HL-60/S4 (cell line): ENCODE results near the gene OR2K2.
"Not testable (repeated sequence)": the region's sequence is repeated elsewhere in the genome, so short reads cannot be mapped to it uniquely, and the experiment has no call there.

Experiments used
- in situ Hi-C: fragments of 300-500 bp; cut with MboI; formaldehyde crosslinking; loops from 2 replicates; pipeline ENCODE4 v1.14.3; 2022; ENCODE audit warnings: low sequenced_read_pairs

The OR2K2 gene

GRCh38 chr9:111330124-111330523 is at the start of gene OR2K2:
OR2K2 (minus strand) TSS chr9:111330224; CDS start chr9:111328433, 1,791 bp downstream.
- in situ Hi-C loops, result no loop called here

GRCh38 chr9:111375817-111376564 is 46.0 kb upstream of the OR2K2 start:
- in situ Hi-C loops, result no loop called here

- in situ Hi-C loops, result no loop called here
These were observed 45.0 kb upstream of the OR2K2 start for GRCh38 chr9:111375062-111375461.

GRCh38 chr9:111372297-111372696 is 42.3 kb upstream of the OR2K2 start:
- in situ Hi-C loops, result no loop called here

GRCh38 chr9:111366978-111367377 is 37.0 kb upstream of the OR2K2 start:
- in situ Hi-C loops, result no loop called here

GRCh38 chr9:111362526-111362925 is 32.5 kb upstream of the OR2K2 start:
- in situ Hi-C loops, result no loop called here

GRCh38 chr9:111360881-111361280 is 30.9 kb upstream of the OR2K2 start:
- in situ Hi-C loops, result no loop called here

- in situ Hi-C loops, result no loop called here
These were observed 26.6 kb upstream of the OR2K2 start for GRCh38 chr9:111356481-111357244.

- in situ Hi-C loops, result no loop called here
These were observed 22.5 kb upstream of the OR2K2 start for GRCh38 chr9:111352545-111352944.

GRCh38 chr9:111350556-111350955 is 20.5 kb upstream of the OR2K2 start:
- in situ Hi-C loops, result no loop called here

- in situ Hi-C loops, result no loop called here
These were observed 19.7 kb upstream of the OR2K2 start for GRCh38 chr9:111349766-111350165.

GRCh38 chr9:111348821-111349271 is 18.8 kb upstream of the OR2K2 start:
- in situ Hi-C loops, result no loop called here

GRCh38 chr9:111334318-111334863 is 4.4 kb upstream of the OR2K2 start:
- in situ Hi-C loops, result not testable (repeated sequence)

- in situ Hi-C loops, result no loop called here
These were observed 9.4 kb downstream of the OR2K2 start for GRCh38 chr9:111320631-111321030.

GRCh38 chr9:111316796-111317195 is 13.2 kb downstream of the OR2K2 start:
- in situ Hi-C loops, result no loop called here

GRCh38 chr9:111305914-111306313 is 24.1 kb downstream of the OR2K2 start:
- in situ Hi-C loops, result no loop called here

GRCh38 chr9:111304000-111304399 is 26.0 kb downstream of the OR2K2 start:
- in situ Hi-C loops, result not testable (repeated sequence)

- in situ Hi-C loops, result no loop called here
These were observed 28.8 kb downstream of the OR2K2 start for GRCh38 chr9:111301195-111301594.

- in situ Hi-C loops, result no loop called here
These were observed 29.8 kb downstream of the OR2K2 start for GRCh38 chr9:111300140-111300735.

- in situ Hi-C loops, result not testable (repeated sequence)
These were observed 30.4 kb downstream of the OR2K2 start for GRCh38 chr9:111299599-111299966.
